GM20000 (cell line): ENCODE data around the gene TMPRSS4.

Experiments
- DNase-seq: peaks from one replicate; pipeline ENCODE4 v3.0.0; 2012; ENCODE audit warnings: low spot score
- TF ChIP-seq, protein P1 (sequence below): IDR thresholded peaks from 2 replicates; pipeline ENCODE4 v1.5.1; 2012; ENCODE audit warnings: mild to moderate bottlenecking, control low read depth; ENCODE audit errors: extremely low read depth, missing control alignments

TMPRSS4 gene

GRCh38 chr11:118120793-118121192 is 43.9 kb downstream of the TMPRSS4 start:
- TF ChIP-seq, protein P1, sequence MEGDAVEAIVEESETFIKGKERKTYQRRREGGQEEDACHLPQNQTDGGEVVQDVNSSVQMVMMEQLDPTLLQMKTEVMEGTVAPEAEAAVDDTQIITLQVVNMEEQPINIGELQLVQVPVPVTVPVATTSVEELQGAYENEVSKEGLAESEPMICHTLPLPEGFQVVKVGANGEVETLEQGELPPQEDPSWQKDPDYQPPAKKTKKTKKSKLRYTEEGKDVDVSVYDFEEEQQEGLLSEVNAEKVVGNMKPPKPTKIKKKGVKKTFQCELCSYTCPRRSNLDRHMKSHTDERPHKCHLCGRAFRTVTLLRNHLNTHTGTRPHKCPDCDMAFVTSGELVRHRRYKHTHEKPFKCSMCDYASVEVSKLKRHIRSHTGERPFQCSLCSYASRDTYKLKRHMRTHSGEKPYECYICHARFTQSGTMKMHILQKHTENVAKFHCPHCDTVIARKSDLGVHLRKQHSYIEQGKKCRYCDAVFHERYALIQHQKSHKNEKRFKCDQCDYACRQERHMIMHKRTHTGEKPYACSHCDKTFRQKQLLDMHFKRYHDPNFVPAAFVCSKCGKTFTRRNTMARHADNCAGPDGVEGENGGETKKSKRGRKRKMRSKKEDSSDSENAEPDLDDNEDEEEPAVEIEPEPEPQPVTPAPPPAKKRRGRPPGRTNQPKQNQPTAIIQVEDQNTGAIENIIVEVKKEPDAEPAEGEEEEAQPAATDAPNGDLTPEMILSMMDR: no peak
- DNase-seq: no peak

DNA sequence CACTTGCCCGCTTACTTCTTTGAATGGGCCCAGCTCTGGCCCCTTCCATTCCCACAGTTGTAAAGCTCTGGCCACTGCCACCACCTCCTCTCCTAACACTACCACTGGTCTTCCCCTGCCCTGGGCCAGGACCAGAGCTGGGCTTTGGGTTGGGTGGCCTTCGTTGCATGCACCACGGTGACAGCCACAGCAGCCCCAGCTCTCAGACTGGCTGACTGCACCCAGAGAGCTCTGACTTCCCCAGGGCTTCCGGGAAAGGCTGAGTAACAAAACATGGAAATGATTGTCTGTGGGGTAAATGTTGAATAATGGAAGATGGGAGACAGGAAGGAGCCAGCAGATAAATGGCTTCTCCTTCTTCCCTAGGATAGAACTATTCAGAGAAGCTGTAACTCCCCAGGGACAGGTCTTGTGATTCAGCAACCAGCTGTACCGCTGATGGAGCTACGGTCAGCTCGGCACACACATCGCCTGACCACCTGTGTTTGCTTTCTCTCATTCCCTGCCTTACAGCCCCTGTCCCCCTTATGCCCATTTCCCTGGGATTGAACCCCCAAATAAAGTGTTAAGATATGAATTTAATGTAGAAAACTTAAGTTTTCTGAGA is 48.2 kb downstream of the TMPRSS4 start:
- DNase-seq: no peak
- TF ChIP-seq, protein P1: no peak

DNA sequence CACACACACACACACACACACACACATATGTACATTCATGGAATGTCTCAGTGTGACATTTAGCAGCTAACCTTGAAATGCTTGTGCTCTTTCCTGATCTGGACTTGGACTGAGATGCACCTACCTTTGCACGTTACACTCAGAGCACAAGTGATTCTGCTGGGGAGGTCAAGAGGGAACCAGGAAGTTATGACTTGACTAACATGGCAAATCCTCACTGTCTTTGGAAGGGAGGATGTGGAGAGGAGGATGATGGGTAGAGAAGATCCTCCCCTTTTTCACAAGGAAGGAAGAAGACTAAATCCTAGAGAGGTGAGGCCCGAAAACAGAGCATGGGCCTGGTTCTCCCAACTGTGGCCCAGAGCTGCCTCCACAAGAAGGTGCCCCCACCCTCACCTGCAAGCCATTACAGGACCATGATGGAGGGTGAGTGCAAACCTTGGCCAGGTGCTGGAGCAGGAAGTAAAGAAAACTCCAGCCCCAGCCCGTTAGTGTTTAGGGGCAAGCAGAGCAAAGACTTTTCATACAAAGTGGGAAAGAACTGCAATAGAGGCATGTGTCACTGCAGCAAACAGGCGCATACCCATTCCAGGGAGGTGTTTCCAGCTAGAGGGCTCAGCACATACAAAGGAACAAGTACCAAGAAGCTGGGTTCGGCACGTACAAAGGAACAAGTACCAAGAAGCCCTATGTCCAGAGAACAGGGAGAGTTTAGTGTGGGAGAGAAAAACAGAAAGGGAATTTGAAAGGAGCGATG is 49.4 kb downstream of the TMPRSS4 start:
- TF ChIP-seq, protein P1: no peak
- DNase-seq: no peak

GRCh38 chr11:118128310-118128709 is 51.4 kb downstream of the TMPRSS4 start:
- TF ChIP-seq, protein P1: no peak
- no peak for DNase-seq

- TF ChIP-seq, protein P1: no peak
- no peak for DNase-seq
Observed at GRCh38 chr11:118128721-118129470, 52.0 kb downstream of the TMPRSS4 start.

DNA sequence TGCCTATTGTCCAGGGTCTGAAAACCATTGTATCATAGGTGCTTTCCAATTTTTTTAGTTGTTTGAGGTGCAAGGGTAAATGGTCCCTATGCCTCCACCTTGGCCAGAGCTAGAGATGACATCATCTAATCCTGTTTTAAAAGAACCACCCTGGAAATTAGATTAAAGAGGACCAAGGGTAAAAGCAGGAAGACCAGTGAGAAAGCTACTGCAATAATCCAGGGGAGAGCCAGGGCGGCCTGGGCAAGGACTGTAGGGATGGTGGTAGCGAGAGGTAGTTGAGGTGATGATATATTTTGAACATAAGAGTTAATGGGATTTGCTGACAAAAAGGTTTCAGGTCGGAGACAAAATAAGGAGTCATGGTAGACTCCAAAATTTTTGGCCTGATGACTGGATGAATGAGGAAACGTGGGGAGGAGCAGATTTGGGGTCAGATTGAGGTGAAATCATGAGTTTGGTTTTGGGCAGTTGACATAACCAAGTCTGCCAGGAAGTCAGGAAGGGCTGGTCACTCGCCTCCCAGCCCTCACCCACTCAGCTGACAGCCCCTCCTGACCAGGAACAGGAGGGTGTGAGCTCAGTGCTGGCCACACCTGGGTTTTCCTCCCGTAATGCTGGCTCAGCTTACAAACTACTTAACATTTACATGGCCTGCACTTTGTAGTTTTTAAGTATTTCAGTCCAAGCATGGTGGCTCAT is 52.7 kb downstream of the TMPRSS4 start:
- no peak for DNase-seq
- TF ChIP-seq, protein P1: no peak
